ENCODE data around the gene SOX10. TPM values are rescaled to one million over a fixed set of nuclear protein-coding genes. Genes with fewer than 3 reads are reported as not detected.

The SOX10 gene
- total RNA-seq, 1 donor from 2014 or later: not detected

- peaks cover 26% of the 10 kb centered on the region for H3K36me3 Mint-ChIP-seq (ENCODE audit: low read depth)
- DNase-seq (ENCODE audit: low spot score): no peak
- no peaks in the 10 kb centered on the region for H3K4me1 Mint-ChIP-seq (ENCODE audit: low read depth)
- TF ChIP-seq CTCF (IDR thresholded peaks at IDR 0.05): no peak
- no peaks in the 10 kb centered on the region for H3K27me3 Mint-ChIP-seq (ENCODE audit: low read depth)
- no peaks in the 10 kb centered on the region for H3K9me3 Mint-ChIP-seq (ENCODE audit: low read depth)
- H3K4me3 Mint-ChIP-seq (ENCODE audit: unreplicated experiment): no peak overlapping the region
- no peak overlapping the region for H3K27ac Mint-ChIP-seq (ENCODE audit: unreplicated experiment)
Observed at GRCh38 chr22:37942133-37942532, 42.2 kb downstream of the SOX10 start.

DNA sequence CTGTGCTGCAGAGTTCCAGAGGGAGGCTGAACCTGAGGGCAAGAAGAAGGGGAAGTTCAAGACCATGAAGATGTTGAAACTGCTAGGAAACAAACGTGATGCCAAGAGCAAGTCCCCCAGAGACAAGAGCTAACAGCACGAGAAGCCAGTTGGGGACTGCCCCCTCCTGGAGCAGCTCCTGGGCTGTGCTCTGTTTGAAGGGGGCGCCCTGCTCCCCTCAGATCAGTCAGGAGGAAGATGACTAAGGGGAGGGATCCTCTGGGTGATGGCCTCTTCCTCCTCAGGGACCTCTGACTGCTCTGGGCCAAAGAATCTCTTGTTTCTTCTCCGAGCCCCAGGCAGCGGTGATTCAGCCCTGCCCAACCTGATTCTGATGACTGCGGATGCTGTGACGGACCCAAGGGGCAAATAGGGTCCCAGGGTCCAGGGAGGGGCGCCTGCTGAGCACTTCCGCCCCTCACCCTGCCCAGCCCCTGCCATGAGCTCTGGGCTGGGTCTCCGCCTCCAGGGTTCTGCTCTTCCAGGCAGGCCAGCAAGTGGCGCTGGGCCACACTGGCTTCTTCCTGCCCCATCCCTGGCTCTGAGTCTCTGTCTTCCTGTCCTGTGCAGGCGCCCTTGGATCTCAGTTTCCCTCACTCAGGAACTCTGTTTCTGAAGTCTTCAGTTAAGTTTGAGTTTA lies 43.5 kb downstream of the SOX10 start:
- TF ChIP-seq CTCF (IDR thresholded peaks at IDR 0.05): no peak
- Mint-ChIP-seq H3K27ac (ENCODE audit: unreplicated experiment) (no peak overlapping the region), H3K4me3 (ENCODE audit: unreplicated experiment) (no peak overlapping the region), H3K9me3 (ENCODE audit: low read depth) (no peaks in the 10 kb centered on the region), H3K27me3 (ENCODE audit: low read depth) (no peaks in the 10 kb centered on the region), H3K4me1 (ENCODE audit: low read depth) (no peaks in the 10 kb centered on the region), H3K36me3 (ENCODE audit: low read depth) (peaks cover 30% of the 10 kb centered on the region)
- DNase-seq (ENCODE audit: low spot score): no peak

GRCh38 chr22:37933711-37934376 lies 50.5 kb downstream of the SOX10 start:
- H3K36me3 Mint-ChIP-seq (ENCODE audit: low read depth): peaks cover 24% of the 10 kb centered on the region
- H3K27me3 Mint-ChIP-seq (ENCODE audit: low read depth): no peaks in the 10 kb centered on the region
- no peak overlapping the region for H3K4me3 Mint-ChIP-seq (ENCODE audit: unreplicated experiment)
- peak overlapping the region; percentile 97 for H3K27ac Mint-ChIP-seq (ENCODE audit: unreplicated experiment)
- peak; percentile 96 for DNase-seq (ENCODE audit: low spot score)
- TF ChIP-seq CTCF (IDR thresholded peaks at IDR 0.05): peak; percentile 97
- no peaks in the 10 kb centered on the region for H3K9me3 Mint-ChIP-seq (ENCODE audit: low read depth)
- H3K4me1 Mint-ChIP-seq (ENCODE audit: low read depth): peaks cover 36% of the 10 kb centered on the region

DNA sequence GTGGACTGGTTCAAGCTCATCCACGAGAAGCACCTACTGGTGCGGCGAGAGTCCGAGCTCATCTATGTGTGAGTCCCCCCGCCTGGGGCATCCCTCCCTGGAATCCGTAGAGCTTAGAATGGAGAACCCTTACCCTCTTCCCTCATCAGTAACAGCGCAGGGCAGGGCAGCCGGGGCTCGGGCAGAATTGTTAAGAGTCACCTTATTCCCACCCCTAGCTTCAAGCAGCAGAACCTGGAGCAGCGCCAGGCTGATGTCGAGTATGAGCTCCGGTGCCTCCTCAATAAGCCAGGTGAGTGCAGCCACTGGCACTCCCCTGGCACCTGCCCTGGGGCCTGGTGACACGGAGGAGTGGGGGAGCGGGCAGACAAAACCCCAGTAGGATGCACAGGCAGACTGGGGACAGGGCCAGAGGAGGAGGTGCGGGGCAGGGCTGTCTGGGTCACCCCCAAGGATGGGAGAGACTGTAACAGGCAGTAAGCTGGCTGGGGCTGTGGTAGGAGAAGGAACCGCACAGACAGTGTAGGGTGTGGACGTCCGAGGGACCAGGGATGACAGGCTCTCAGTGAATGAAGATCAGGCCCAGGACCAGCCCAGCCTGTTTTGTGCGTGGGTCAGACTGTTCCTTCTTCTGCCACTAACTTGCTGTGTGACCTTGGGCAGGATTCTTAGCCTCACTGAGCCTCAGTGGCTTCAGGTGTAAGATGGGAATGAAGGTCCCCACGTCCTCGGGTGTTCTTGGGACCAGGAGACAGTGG lies 51.4 kb downstream of the SOX10 start:
- Mint-ChIP-seq H3K27ac (ENCODE audit: unreplicated experiment) (peak overlapping the region; percentile 97), H3K36me3 (ENCODE audit: low read depth) (peaks cover 28% of the 10 kb centered on the region), H3K4me3 (ENCODE audit: unreplicated experiment) (no peak overlapping the region), H3K9me3 (ENCODE audit: low read depth) (no peaks in the 10 kb centered on the region), H3K4me1 (ENCODE audit: low read depth) (peaks cover 36% of the 10 kb centered on the region), H3K27me3 (ENCODE audit: low read depth) (no peaks in the 10 kb centered on the region)
- no peak for TF ChIP-seq CTCF (IDR thresholded peaks at IDR 0.05)
- DNase-seq (ENCODE audit: low spot score): peak; percentile 90

- no peak for TF ChIP-seq CTCF (IDR thresholded peaks at IDR 0.05)
- Mint-ChIP-seq H3K27me3 (ENCODE audit: low read depth) (no peaks in the 10 kb centered on the region), H3K27ac (ENCODE audit: unreplicated experiment) (no peak overlapping the region), H3K4me1 (ENCODE audit: low read depth) (peaks cover 36% of the 10 kb centered on the region), H3K36me3 (ENCODE audit: low read depth) (peaks cover 27% of the 10 kb centered on the region), H3K4me3 (ENCODE audit: unreplicated experiment) (no peak overlapping the region), H3K9me3 (ENCODE audit: low read depth) (no peaks in the 10 kb centered on the region)
- DNase-seq (ENCODE audit: low spot score): no peak
Observed at GRCh38 chr22:37932401-37932800, 52.0 kb downstream of the SOX10 start.
